ENCODE results near the gene KRT5. TPM values are rescaled to one million over a fixed set of nuclear protein-coding genes. Genes with fewer than 3 reads are reported as not detected.

KRT5 gene
- total and polyA plus RNA-seq, 10 of the 15 experiments (the other 5 are each of a cell fraction or from before 2014, with no cell fraction given), result 1.6 TPM; not detected in 9

DNA sequence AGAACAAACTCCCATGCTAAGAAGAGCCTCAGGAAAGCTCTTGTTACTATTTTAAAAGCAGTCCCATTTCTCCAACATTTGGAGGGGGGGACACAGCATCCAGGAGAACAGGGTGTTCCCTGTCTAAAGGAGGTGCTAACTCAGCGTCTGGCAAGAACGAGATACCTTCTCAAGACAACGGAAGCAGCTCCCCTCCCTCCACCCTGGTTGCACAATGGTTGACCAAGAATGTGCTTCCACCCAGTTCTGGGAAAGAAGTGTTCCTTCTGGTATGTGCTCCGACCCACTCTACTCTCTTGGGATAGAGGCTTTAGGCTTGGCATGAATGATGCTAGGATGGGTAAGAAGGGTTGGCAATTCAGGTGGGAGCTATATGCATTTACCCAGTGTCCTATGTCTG lies 25.7 kb downstream of the KRT5 start:
- ATAC-seq, result no peak
- H3K79me2 ChIP-seq (ENCODE audit: control insufficient read depth, insufficient read depth, low read length), result no peaks in the 10 kb centered on the region
- no peaks in the 10 kb centered on the region for H3K36me3 ChIP-seq (ENCODE audit: control insufficient read depth in 2 of 2, insufficient read depth in 2 of 2, low read length in 1 of 2)
- H3K9ac ChIP-seq (ENCODE audit: control insufficient read depth, insufficient read depth, low read length), result no peak overlapping the region
- no peak for FAIRE-seq
- TF ChIP-seq SP1 (IDR thresholded peaks at IDR 0.05; ENCODE audit: low read depth, low read length), result no peak
- TF ChIP-seq HDGF (IDR thresholded peaks at IDR 0.05), result no peak
- no peak for TF ChIP-seq HDAC6 (IDR thresholded peaks at IDR 0.05; ENCODE audit: unreplicated experiment)
- no peak for TF ChIP-seq SMAD5 (IDR thresholded peaks at IDR 0.05; ENCODE audit: low read depth)
- no peak for TF ChIP-seq MYC (IDR thresholded peaks at IDR 0.05; ENCODE audit: insufficient read depth, insufficient read length, insufficient replicate concordance, low read length, severe bottlenecking)
- no peak for TF ChIP-seq TCF7 (IDR thresholded peaks at IDR 0.05; ENCODE audit: borderline replicate concordance)
- TF ChIP-seq, protein P1, sequence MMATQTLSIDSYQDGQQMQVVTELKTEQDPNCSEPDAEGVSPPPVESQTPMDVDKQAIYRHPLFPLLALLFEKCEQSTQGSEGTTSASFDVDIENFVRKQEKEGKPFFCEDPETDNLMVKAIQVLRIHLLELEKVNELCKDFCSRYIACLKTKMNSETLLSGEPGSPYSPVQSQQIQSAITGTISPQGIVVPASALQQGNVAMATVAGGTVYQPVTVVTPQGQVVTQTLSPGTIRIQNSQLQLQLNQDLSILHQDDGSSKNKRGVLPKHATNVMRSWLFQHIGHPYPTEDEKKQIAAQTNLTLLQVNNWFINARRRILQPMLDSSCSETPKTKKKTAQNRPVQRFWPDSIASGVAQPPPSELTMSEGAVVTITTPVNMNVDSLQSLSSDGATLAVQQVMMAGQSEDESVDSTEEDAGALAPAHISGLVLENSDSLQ (IDR thresholded peaks at IDR 0.05), result no peak
- TF ChIP-seq, protein P2, sequence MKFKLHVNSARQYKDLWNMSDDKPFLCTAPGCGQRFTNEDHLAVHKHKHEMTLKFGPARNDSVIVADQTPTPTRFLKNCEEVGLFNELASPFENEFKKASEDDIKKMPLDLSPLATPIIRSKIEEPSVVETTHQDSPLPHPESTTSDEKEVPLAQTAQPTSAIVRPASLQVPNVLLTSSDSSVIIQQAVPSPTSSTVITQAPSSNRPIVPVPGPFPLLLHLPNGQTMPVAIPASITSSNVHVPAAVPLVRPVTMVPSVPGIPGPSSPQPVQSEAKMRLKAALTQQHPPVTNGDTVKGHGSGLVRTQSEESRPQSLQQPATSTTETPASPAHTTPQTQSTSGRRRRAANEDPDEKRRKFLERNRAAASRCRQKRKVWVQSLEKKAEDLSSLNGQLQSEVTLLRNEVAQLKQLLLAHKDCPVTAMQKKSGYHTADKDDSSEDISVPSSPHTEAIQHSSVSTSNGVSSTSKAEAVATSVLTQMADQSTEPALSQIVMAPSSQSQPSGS (IDR thresholded peaks at IDR 0.05; ENCODE audit: low read length), result no peak
- TF ChIP-seq ZNF622 (IDR thresholded peaks at IDR 0.05), result no peak
- TF ChIP-seq EED (IDR thresholded peaks at IDR 0.05; ENCODE audit: low read depth), result no peak
- TF ChIP-seq TCF12 (IDR thresholded peaks at IDR 0.05; ENCODE audit: low read depth, low read length), result no peak
- TF ChIP-seq, protein P3, sequence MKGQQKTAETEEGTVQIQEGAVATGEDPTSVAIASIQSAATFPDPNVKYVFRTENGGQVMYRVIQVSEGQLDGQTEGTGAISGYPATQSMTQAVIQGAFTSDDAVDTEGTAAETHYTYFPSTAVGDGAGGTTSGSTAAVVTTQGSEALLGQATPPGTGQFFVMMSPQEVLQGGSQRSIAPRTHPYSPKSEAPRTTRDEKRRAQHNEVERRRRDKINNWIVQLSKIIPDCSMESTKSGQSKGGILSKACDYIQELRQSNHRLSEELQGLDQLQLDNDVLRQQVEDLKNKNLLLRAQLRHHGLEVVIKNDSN (IDR thresholded peaks at IDR 0.05; ENCODE audit: borderline replicate concordance, extremely low read length, insufficient read depth, low read depth, low read length), result no peak
- TF ChIP-seq YBX1 (IDR thresholded peaks at IDR 0.05), result no peak
- no peak for TF ChIP-seq NFXL1 (IDR thresholded peaks at IDR 0.05; ENCODE audit: borderline replicate concordance)
- TF ChIP-seq RAD51 (IDR thresholded peaks at IDR 0.05), result no peak
- TF ChIP-seq CHD4 (IDR thresholded peaks at IDR 0.05), result no peak
- no peak for TF ChIP-seq STAT1 (conservative IDR thresholded peaks at IDR 0.05)
- TF ChIP-seq CBX3 (IDR thresholded peaks at IDR 0.05; ENCODE audit: borderline replicate concordance, low read depth), result no peak
- SMC1A ChIA-PET (ENCODE audit: uncharacterized antibody, unreplicated experiment), result interaction anchor here (1.0 to 1.5 kb wide), 2 partner anchors 8 to 12 kb away, joined by 3 to 5 read pairs; no protein-coding TSS in a partner anchor
- RAD21 ChIA-PET (ENCODE audit: unreplicated experiment), result no interaction called here
- CTCF ChIA-PET, result interaction anchor here (0.7 to 1.1 kb wide), 2 partner anchors 15 to 300 kb away, joined by 3 read pairs; no protein-coding TSS in a partner anchor
- H4K20me1 ChIP-seq (ENCODE audit: control insufficient read depth, insufficient read depth), result no peaks in the 10 kb centered on the region
- no peak overlapping the region for H3K4me2 ChIP-seq (ENCODE audit: control insufficient read depth, insufficient read depth)
- H3K27ac ChIP-seq (ENCODE audit: control insufficient read depth, insufficient read depth), result no peak overlapping the region
- peaks cover 0 to 6% of the 10 kb centered on the region in 2 experiments; a peak in 2 of 4 replicates for H3K27me3 ChIP-seq (replicated peaks in 1 of 2; ENCODE audit: control insufficient read depth in 2 of 2, insufficient read depth in 2 of 2, low read length in 1 of 2)
- POLR2A ChIA-PET, result no interaction called here
- intact Hi-C loops (cut with micrococcal nuclease; ENCODE audit: unreplicated experiment) (no loop called here), in situ Hi-C loops (cut with MboI) (no loop called here)
- no peaks in the 10 kb centered on the region for H3K9me3 ChIP-seq (replicated peaks; ENCODE audit: control insufficient read depth, insufficient read depth, low read length)
- H2AFZ ChIP-seq (ENCODE audit: control insufficient read depth, low read depth, low read length), result no peak overlapping the region
- no peaks in the 10 kb centered on the region for H3K4me1 ChIP-seq (ENCODE audit: control insufficient read depth, insufficient read depth, low read length)
- DNase-seq (ENCODE audit: low read depth, low spot score), result no peak
- BruUV-seq (replicated peaks), result no TSS peak
- no peak overlapping the region for H3K4me3 ChIP-seq
- WGBS (ENCODE audit: insufficient coverage, insufficient replicate concordance, low lambda C conversion rate, missing lambda C conversion rate), result 15% methylated on average over 4 of the region's 4 CpGs

Measured in GM12878 (cell line).